Epithelial cell of esophagus (primary cell): Measurements from ENCODE around the gene PAK1.
"Not testable (repeated sequence)": the region's sequence is repeated elsewhere in the genome, so short reads cannot be mapped to it uniquely, and the experiment has no call there.

ENCODE experiments used
- DNase-seq: peaks from one replicate; pipeline ENCODE4 v3.0.0; 2010; ENCODE audit warnings: low read depth
- H3K4me3 ChIP-seq: 2 replicates; pipeline ENCODE4 v1.5.1; 2011; ENCODE audit warnings: mild to moderate bottlenecking, low read length, control low read depth
- CTCF ChIP-seq: IDR thresholded peaks from 2 replicates; pipeline ENCODE4 v1.5.1; 2011; ENCODE audit warnings: low read depth, mild to moderate bottlenecking, low read length, control low read depth, inconsistent platforms; ENCODE audit not compliant: insufficient read depth; ENCODE audit errors: missing control alignments

Gene PAK1

GRCh38 chr11:77310721-77311120, 163.2 kb downstream of the PAK1 start:
- TF ChIP-seq CTCF, result no peak
- no peak overlapping the region for H3K4me3 ChIP-seq
- no peak for DNase-seq

GRCh38 chr11:77309401-77310085, 164.4 kb downstream of the PAK1 start:
- no peak for TF ChIP-seq CTCF
- H3K4me3 ChIP-seq, result no peak overlapping the region
- DNase-seq, result no peak

GRCh38 chr11:77308838-77309237, 165.1 kb downstream of the PAK1 start:
- no peak for TF ChIP-seq CTCF
- no peak overlapping the region for H3K4me3 ChIP-seq
- DNase-seq, result peak; percentile 10

- TF ChIP-seq CTCF, result no peak
- H3K4me3 ChIP-seq, result no peak overlapping the region
- no peak for DNase-seq
Observed at GRCh38 chr11:77303328-77303727, 170.6 kb downstream of the PAK1 start.

GRCh38 chr11:77302752-77303151, 171.1 kb downstream of the PAK1 start:
- H3K4me3 ChIP-seq, result no peak overlapping the region
- DNase-seq, result no peak
- TF ChIP-seq CTCF, result no peak

- no peak for TF ChIP-seq CTCF
- H3K4me3 ChIP-seq, result no peak within 1 kb of the TSS
- no peak for DNase-seq
Observed at GRCh38 chr11:77301510-77301909, 172.4 kb downstream of the PAK1 start, which contains the start of gene GDPD4. Gene GDPD4 (minus strand): TSS chr11:77301686. CDS start chr11:77285137, 16,549 bp downstream.

GRCh38 chr11:77300695-77301094, 173.2 kb downstream of the PAK1 start:
- TF ChIP-seq CTCF, result no peak
- H3K4me3 ChIP-seq, result no peak overlapping the region
- peak; percentile 22 for DNase-seq

- not testable (repeated sequence) for H3K4me3 ChIP-seq
- DNase-seq, result peak; percentile 90
Observed at GRCh38 chr11:77300028-77300427, 173.9 kb downstream of the PAK1 start.
